Stimulated activated CD4-positive, alpha-beta T cell treated with anti-CD3 and anti-CD28 coated beads, Interleukin-1b, Interleukin-23, amount 100 ng/mL, for 48 hours (primary cell): ENCODE data around the gene C19orf73.

Source experiments
- DNase-seq: peaks from one replicate; pipeline ENCODE4 v3.0.0-alpha.2; 2020

C19orf73 gene, protein sequence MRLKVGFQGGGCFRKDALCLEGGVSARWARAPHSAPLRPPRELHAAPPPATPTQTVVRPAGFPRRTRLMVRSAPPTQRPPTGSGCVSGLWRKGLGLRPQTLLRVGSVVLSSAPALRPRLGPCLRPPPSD

DNA sequence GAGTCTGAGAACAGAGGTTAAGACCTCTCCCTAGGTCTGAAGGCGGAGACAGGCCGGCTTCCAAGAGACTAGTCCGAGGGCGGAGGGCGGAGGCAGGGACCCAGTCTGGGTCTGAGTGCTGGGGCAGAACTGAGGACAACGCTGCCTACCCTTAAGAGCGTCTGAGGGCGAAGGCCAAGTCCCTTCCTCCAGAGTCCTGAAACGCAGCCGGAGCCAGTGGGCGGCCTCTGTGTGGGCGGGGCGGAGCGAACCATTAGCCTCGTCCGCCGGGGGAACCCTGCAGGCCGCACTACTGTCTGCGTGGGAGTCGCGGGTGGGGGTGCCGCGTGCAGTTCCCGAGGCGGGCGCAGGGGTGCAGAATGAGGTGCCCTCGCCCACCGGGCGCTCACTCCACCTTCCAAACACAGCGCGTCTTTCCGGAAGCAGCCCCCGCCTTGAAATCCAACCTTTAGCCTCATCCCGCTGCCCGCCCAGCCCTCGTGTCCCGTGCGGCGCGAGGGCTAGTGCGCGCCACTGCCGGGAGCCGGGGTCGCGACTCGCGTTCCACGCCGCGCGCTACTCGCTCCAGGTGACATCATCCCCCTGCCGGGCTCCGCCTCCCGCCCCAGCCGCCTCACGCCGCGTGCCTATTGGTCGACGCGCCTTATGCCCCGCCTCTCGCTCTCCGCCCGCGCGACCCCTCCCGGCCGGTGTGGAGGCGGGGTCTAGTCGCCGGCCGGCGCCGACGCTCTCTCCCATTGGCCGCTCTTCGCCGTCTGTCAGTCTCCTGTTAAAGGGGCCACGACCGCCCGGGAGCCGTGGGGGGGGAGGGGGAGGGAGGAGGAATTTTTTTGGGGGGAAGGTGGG lies at the start of gene C19orf73:
TSS of gene C19orf73 (minus strand) at position 579 of the 846 bp plus-strand sequence. CDS start at position 458, 121 bp downstream.
- peak; percentile 95 for DNase-seq

GRCh38 chr19:49168421-49168820 lies 49.5 kb upstream of the C19orf73 start:
- no peak for DNase-seq

DNA sequence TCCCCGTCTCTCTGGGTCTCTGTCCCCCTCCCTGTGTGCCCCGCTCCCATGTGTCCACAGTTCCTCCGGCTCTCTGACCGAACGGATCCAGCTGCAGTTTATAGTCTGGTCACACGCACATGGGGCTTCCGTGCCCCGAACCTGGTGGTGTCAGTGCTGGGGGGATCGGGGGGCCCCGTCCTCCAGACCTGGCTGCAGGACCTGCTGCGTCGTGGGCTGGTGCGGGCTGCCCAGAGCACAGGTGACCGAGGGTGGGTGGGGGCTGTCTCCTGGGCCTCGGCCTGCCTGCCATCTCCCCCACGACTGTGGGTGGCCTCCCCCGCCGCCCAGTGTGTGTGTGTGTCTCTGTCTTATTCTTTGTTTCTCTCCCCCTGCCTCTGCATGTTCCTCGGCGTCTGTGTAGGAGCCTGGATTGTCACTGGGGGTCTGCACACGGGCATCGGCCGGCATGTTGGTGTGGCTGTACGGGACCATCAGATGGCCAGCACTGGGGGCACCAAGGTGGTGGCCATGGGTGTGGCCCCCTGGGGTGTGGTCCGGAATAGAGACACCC lies 49.0 kb upstream of the C19orf73 start:
- DNase-seq, result no peak

DNA sequence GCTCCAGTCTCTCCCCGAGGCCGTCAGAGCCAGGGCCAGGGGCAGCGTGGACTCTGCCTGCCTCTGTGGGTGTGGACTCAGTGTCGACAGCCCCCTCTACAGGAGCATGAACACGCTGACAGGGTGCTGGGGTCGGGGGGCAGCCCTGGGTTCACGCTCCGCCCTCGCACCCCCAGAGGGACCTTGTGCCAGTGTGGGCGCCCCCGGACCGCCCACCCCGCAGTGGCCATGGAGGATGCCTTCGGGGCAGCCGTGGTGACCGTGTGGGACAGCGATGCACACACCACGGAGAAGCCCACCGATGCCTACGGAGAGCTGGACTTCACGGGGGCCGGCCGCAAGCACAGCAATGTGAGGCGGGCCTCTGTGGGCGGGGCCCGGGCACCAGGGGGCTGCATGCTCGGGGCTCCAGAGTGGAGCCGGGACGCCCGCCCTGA lies 46.9 kb upstream of the C19orf73 start:
- DNase-seq, result no peak

DNA sequence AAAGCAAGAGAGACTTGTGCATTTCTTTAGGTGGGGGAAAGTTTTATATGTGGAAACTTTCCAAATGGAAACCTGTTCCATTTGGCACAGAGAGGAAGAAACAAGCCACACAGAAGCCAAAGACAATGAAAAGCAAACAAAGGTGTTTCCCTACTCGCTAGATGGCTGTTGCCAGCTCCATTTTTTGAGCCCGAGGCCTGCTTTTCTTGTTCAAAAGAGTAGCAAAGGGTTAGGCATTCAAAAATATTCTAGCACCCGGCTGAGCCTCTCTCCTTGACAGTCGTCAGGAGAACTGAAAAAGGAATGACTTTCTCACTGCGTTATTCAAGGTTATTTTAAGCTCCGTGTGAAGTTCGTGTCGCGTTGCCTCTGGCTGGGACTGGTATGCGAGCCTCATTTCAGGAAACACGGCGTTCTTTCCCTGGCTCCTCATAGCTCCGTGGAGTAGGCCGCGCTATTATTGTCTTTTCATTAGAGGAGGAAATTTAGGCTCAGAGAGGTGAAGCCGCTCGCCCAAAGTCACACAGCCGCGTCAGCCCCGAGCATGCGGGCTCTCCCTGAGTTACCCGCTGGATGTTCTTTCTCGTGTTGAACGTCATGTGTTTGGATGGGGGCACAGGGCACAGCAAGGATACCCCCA lies 46.3 kb upstream of the C19orf73 start:
- no peak for DNase-seq

DNA sequence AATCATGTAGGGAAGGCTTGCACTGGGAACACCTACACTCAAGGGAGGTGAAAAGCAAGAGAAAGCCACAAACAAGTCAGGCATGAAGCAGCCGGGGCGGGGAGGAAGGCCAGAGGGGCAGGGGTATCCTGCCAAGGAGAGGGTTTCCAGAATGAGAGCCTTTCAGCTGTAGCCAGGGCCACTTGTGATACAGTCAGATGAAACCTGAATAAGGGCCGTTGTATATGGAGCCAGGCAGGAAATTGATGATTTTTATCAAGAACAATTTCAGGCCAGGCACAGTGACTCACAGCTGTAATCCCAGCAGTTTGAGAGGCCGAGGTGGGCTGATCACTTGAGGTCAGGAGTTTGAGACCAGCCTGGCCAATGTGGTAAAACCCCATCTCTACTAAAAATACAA lies 43.0 kb upstream of the C19orf73 start:
- DNase-seq, result no peak

DNA sequence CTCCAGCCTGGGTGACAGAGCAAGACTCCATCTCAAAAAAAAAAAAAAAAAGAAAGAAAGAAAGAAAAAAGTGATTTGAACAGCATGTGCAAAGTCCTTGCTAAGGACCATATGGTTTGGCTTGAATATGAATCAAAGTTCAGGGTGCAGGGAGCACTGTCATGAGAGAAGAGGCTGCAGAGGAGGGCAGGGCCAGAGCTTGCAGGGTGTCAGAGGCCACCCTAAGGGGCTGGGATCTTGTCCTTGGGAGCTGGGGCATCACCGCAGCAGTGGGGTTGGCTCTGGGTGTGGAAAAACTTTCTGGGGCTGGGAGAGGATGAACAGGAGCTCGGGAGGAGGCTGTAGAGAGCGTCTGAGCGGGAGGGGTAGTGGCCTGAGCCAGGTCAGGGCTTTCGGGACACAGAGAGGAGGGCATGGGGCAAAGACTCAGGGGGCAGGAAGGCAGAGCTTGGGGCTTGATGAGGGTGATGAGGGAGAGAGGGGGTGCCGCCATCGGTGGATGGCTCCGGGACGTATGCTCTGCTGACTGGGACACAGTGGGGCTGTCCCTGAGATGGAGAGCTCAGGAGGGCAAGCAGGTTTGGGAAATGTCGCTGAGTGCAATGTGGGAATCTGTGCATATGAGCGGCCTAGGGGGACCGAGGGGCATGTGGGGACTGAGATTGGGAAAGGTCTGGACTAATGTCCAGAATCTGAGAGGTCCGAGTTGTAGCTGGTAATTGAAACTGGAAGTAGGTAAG lies 41.7 kb upstream of the C19orf73 start:
- no peak for DNase-seq

GRCh38 chr19:49157445-49158224 lies 38.7 kb upstream of the C19orf73 start, which contains the start of gene TRPM4:
TRPM4 (plus strand) TSS chr19:49157792; CDS start chr19:49157867, 75 bp downstream.
- peak; percentile 58 for DNase-seq

DNA sequence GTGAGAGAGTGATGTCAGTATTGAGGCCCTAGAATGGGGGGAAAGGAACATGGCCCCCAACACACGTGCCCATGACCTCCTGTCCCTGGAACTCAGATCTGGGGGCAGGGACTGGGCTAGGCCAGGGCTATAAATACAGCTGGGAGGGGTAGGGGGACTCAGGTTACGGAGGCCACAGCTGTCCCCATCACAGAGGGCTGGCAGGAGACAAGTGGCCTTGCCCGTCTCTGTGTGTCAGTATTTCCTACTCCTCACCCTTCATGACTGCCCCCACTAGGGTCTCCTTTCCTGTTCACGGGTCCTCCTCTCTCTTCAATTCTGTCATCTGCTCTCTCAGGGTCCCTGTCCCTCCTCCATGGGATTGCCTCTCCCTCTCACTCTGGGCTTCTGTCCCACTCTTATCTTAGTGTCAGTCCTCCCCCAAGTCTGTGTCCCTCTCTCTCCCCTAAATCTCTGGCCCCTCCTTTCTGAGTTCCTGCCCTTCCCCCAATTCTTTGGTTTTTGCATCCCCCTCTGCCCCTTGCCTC lies 36.9 kb upstream of the C19orf73 start:
- no peak for DNase-seq

DNA sequence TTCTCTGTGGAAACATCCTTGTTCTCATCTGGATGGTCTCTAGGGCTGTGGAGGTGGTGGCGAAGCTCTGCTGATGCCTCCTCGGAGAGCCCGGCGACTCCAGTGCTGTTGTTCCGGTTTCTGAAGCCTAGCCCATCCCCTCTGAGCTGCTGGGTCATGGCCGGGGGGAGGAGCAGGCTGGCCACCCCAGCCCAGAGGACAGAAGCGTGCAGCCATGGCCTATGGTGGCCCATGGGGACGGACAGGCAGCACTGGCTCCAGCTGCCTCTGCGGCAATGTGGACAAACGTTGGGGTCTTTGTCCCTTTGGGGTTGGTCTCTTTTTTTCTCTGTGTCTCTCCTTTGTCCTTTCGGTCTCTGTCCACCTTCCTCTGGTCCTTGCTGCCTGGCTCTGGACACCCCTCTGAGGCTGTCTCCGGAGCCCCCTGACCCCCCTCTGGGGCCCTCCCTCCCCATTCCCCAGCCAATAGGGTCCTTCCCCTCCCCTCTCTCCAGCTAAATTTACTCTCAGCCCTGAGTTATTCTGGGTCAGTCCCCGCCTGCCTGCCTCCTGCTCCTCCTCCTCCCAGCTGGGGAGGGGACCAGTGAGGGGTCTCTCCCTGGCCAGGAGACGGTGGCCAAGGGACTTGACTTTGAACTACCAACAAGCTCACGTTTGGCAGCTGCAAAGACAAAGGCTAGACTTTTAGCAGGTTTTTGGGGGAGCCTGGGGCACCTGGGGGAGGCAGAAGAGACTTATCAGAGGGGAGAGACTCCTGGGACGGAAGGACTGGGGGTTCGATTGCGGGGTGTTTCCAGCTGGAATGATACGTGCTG lies 36.3 kb upstream of the C19orf73 start, which contains the start of gene HRC:
TSS of gene HRC (minus strand) at position 392 of the 815 bp plus-strand sequence. CDS start at position 233, 159 bp downstream.
- no peak for DNase-seq

GRCh38 chr19:49154279-49154678 lies 35.3 kb upstream of the C19orf73 start:
- DNase-seq, result no peak

GRCh38 chr19:49153167-49153809 lies 34.3 kb upstream of the C19orf73 start:
- no peak for DNase-seq

GRCh38 chr19:49152119-49152550 lies 33.2 kb upstream of the C19orf73 start:
- no peak for DNase-seq

DNA sequence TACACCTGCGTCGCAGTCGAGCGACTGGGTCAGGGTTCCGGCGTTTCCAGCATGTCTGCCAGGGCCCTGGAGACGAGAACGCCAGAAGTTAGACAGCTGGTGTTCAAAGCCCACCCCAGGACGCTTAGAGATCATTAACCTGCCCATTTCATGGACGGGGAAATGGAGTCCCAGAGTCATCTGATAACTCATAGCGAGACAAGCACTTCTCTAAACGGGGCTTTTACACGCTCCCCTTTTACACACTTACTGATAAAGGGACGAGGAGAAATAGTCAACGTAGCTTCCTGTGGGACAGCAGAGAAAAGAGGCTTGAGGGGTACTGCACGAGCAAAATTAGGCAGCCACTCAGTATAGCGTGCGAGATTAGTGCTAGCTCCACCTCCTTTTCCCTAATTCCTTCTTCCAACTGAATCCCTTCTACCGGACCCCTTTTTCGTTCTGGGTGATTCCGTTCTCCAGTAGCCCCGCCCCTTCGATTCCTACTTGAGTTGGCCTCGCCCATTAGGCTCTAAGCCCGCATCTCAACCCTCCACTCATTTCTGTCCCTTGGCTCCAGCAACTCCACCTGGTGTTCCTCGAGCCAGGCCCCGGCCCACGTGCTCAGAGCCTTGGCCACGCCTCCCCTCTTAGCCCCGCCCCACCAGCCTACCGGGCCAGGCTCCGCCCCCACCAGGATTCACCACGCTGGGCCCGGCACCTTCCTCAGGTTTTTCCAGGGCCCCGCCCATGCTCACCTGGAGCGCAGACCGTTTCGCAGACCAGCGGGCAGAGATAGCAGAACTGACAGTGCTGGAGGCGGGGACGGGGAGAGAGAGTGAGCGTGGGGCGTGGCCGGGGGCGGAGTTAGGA lies 32.5 kb upstream of the C19orf73 start:
- peak; percentile 47 for DNase-seq

DNA sequence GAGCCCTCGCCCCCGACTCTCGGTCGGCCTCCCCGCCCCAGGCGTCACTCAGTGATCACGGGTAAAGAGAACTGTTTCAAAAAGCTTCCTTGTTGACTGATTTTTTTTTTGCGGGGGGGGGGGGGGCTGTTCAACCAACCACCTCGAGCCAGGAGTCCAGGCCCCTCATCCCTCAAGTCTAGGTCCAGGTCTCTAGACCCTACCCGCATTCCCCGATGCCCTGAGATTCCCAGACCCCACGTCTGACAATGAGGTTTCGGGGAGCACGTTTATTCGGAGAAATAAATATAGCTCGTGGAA lies 32.0 kb upstream of the C19orf73 start:
- DNase-seq, result no peak

GRCh38 chr19:49150106-49150943 lies 31.4 kb upstream of the C19orf73 start:
- no peak for DNase-seq

- no peak for DNase-seq
Measured at GRCh38 chr19:49149652-49150105, 30.7 kb upstream of the C19orf73 start.
